Measurements from ENCODE around the gene MT1B.
"Not testable (repeated sequence)": the region's sequence is repeated elsewhere in the genome, so short reads cannot be mapped to it uniquely, and the experiment has no call there.

Gene MT1B

DNA sequence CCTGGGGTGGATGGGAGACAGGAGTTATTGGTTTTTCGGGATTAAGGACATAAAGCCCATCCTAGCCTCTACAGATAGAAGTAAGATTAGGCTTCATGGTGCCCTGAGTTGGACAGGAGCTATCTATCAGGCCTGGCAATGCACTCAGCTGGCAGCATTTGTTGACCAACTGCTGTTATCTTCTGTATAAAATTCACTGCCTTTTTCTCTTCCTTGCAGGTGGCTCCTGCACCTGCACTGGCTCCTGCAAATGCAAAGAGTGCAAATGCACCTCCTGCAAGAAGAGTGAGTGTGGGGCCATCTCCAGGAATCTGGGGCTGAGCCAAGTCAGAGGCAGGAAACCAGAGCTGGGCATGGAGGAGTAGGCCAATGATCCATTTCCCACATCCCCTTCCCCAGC lies 12.6 kb upstream of the MT1B start:
- no peak for DNase-seq

DNA sequence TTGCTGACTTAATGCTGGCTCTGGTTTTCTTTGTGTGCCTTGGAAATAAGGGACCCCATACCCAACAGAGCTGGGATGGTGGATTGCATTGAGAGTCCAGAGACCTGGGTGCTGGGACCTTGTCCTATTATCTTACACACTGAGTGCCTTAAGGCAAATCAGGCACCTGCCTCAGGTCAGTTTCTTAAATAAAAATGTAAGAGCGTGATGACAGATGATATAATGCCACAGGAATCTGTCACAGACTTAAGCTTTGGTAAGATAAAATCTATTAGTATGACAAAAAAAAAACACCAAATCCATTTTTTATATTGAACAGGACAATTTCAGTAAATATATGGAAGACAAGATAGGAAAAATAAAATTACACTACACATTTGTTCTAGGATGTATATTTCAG lies 11.6 kb upstream of the MT1B start:
- no peak for DNase-seq

DNA sequence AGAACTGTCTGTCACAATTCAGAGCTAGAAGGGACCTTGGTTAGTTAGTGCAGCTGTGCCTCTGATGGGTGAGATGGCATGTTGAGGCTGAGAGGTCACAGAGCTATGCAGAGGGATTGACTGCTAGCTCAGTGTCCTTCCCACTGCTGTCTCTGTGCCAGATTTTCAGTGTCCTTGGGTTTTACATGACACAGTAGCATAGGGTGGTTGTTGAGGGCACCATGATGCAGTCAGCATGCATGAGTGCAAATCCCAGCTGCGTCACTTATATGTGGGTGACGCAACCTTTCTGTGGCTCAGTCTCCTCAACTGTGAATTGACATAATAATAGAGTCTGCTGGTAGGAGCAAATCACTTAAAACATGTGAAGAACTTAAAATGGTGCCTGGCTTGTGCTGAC lies 10.5 kb upstream of the MT1B start:
- DNase-seq: no peak

DNA sequence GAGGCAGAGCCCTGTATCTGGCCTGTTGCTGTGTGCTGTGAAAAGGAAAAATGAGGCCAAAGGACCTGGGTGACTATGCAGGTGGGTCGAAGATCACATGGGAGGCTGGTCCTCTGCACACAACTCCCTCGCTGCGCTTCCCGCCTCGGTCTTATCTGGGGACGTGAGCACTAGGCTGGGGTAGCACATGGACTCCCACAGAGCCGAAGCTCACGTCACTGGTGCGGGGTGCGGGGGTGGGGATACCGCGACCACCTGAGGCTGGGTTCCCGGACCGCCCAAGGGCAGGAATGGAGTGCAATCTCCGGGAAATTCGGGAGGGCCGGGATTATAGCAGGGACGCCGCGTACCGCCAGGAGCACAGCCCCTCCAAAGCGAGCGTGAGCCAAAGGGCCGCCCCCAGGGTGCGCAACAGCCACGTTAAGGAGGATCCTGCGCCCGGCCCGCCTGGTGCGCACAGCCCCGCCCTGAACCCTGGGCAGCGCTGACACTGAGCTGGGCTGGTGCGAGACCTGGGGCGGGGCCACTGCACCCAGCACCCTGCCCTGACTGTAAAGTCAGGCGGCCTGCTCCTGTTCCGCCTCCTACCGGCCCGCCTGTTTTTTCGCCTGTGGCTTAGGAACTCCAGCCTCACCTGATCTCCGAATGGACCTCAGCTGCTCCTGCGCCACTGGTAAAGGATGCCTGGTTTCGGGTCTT lies 8.5 kb upstream of the MT1B start:
- peak; percentile 84 to 88 for DNase-seq

DNA sequence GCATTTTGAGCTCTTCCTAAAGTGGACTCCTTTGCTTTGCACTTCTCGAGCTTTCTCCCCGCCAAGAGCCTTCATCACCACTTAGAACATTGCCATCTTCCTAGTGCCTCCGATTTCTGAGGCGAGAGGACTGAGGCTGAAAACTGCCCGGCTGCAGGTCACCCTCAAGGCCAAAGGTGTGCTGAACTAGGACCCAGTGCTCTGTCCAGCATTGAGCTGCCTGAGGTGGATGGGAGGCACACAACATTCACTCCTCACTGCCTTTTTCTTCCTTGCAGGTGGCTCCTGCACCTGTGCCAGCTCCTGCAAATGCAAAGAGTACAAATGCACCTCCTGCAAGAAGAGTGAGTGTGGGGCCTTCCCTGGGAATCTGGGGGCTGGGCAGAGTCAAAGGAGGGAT lies 7.9 kb upstream of the MT1B start:
- no peak for DNase-seq

DNA sequence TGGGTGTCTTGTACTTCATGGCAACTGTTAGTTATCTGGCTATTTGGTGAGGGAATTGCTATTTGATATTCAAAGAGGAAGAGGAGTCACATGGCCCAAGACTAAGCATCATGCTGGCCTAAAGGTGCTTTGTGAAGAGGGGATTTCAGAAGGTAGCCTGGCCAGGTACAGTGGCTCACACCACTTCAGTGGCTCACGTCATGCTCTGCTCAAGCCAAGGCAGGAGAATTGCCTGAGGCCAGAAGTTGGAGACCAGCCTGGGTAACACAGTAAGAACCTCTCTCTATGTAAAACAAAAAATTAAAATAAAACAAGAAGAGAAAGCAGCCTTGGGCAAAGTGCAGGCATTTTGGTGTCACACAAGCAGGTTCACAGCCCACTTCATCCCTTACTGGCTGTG lies 6.4 kb upstream of the MT1B start:
- no peak for DNase-seq

DNA sequence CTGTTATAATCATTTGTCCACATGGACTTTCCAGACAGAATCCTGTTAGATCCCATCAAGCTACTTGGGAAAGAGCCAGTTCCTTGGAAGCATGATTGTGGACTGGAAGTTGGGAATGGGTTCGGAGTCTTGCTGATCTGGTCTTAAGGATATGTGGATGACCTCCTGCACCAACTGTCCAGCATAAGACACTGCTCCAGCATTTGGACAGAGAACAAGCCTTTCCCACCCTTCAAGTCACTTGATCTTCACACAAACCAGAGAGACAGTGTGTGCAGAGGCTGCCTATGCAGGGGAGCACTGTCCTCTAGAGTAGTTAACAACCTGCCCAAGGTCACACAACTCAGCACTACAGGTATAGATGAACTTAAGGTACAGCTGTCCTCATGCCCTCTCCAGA lies 5.8 kb upstream of the MT1B start:
- DNase-seq: no peak

DNA sequence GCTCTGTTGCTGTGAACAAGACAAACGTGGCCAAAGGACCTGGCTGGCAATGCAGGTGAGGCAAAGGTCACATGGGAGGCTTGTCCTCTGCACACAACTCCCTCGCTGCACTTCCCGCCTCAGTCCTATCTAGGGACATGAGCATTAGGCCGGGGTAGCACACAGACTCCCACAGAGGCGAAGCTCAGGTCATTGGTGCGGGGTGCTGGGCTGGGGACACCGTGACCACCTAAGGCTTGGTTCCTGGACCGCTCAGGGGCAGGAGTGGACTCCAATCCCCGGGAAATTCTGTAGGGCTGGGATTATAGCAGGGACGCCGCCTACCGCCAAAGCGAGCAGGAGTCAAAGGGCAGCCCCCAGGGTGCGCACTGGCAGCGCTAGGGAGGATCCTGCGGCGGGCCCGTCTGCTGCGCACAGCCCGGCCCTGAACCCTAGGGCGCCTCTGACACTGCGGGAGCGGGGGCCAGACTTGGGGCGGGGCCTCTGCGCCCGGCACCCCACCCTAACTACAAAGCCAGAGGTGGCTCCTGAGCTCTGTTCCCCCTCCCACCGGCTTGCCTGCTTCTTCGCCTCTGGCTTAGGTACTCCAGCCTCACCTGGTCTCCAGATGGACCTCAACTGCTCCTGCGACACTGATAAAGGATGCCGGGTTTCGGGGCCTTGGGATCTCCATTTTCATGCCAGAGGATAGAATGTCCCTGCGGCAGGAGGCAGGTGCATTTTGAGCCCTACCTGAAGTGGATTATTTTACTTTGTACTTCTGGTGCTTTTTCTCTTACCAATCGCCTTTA lies 3.9 kb upstream of the MT1B start:
- no peak for DNase-seq

DNA sequence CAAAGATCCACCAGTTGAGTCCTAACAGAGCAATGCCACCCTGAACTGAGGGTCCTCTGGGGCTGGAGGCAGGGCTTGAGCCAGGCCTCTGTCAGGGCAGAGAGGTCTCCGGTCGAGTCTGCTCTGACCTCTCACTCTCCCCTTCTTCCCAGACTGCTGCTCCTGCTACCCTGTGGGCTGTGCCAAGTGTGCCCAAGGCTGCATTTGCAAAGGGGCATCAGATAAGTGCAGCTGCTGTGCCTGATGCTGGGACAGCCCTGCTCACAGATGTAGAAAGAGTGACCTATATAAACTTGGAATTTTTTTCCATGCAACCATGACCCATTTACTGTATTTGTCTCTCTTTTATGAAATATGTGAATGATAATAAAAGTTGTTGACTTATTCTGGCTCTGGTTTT lies 2.4 kb upstream of the MT1B start:
- DNase-seq: no peak

DNA sequence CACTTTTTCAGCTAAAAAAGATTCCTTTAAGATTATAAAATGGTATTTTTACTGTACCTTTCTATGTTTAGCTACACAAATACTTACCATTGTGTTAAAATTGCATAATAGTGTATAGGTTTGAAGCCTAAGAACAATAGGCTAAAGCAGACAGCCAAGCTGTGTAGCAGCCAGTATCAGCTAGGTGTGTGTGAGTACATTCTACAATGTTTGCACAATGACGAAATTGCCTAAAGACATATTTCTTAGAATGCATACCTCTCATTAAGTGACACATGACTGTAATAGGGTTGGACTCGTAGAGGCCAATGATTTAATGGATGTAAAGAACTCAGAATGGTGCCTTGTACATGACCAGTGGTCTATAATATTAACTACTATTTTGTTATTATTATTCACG lies 1.9 kb upstream of the MT1B start:
- DNase-seq: no peak

DNA sequence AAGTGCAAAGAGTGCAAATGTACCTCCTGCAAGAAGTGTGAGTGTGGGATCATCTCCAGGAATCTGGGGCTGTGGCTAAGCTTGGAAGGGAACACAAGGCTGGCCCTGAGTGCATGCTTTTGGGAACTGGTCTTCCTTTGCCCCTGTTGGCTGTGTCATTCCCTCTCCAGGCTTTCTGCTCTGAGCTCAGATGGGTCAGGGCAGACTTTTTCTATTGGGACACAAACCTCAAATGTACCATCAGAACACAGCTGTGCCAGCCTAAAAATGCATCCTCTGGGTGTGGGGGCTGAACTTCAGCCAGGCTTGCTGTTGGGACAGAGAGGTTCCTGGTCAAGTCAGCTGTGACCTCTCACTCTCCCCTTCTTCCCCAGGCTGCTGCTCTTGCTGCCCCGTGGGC lies 914 bp downstream of the MT1B start:
- no peak for DNase-seq

DNA sequence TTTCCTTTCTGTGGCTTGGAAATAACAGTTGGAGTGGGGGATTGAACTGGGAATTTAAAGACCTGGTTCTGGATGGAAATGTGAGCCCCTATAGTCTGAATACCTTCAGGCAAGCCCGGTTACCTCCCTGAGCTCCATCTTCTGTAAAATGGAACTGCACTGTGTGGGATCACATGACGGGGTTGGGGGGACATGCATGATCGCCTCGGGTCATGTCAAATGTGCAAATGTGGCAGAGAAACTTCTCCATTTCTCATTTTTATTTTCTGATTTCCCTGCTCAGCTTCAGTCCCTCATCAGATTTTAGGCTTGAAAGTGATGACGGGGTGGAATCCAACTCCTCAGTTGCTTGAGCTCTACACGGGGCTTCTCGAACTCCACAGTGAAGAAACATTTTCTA lies 1.5 kb downstream of the MT1B start:
- no peak for DNase-seq

DNA sequence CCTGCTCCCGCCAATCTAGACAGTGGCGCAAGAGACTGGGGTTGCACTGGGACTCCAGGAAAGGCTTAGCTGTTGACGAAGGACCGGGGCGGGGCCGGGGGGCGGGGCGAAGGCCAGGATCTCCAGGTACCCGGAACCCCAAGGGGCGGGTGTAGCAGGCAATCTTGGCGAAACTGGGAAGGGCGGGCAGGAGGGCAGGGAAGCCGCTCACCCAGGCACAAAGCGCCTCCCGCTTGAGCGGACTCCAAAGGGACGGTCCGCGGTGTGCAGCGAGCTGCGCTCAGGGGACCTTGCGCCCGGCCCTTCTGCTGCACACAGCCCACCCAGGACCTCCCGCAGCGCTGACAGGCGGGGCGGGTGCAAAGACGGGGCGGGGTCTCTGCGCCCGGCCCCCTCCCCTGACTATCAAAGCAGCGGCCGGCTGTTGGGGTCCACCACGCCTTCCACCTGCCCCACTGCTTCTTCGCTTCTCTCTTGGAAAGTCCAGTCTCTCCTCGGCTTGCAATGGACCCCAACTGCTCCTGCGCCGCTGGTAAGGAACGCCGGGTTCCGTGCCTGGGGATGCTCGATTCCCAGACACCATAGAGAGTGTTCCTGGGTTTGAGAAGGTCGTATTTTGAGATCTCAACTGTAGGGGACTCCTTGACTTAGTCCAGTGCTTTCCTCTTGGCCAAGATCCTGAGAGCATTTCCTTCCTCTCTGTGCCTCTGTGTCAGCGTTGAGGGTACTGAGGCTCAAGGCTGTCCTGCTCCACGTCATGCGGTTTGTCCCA lies 6.1 kb downstream of the MT1B start, which contains the start of gene MT1F:
MT1F (plus strand) TSS at position 405 of the 772 bp plus-strand sequence; CDS start at position 505, 100 bp downstream.
- DNase-seq: peak; percentile 85 to 86

DNA sequence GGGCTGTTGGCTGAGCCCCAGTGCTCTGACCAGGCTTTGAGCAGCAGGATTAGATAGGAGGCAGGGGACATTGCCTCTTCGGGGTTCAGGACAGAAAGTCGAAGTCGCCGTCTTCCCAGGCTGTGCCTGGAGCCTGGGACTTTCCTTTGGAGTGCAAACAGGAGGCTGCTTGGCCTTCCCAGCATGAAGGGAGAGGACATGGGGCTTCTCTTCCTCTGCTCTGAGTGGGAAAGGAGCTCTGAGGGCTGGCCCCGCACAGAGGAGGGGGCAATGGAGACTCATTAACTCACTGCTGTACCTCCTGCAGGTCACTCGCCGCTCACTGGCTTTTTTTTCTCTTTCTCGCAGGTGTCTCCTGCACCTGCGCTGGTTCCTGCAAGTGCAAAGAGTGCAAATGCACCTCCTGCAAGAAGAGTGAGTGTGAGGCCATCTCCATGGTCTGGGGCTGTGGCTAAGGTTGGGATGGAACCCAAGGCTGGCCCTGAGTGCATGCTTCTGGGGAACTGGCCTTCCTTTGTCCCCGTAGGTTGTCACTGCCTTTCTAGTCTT lies 6.7 kb downstream of the MT1B start:
- DNase-seq: no peak

DNA sequence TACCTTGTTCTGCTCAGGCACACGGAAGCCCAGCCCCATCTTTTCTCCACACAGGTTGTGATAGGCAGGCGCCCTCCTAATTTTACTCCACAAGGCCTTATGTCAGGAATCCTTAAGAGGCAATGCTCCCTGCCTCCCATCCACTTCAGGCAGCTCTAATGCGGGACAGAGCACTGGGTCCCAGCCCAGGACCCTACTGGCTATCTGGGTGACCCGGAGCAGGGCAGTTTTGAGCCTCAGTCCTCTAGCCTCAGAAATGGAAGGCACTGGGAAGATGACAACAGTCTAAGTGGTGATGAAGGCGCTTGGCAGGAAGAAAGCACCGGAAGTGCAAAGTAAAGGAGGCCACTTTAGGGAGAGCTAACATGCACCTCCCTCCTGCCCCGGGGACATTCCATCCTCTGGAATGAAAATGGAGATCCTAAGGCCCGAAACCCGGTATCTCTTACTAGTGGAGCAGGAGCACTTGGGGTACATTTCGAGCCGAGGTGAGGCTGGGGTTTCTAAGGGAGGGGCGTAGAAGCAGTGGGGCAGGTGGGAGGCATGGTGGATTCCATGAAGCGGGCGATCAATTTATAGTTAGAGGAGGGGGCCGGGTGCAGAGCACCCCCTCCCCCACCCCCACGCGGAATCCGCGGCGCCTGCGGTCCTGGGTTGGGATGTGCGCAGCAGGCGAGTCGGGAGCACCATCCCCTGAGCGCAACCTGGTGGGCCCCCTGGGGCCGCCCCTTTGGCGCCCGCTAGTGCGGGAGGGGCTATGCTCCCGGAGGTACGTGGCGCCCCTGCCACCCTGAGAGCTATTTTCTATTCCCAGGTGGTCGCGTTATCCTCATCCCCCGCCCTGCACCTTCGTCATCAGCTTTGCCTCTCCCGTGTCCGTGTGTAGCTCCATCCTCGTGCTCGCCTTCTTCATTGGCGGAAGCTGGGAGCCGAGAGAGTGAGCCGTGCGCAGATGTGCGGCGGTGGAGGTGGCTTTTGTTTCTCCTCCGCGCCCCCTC lies 11.0 kb downstream of the MT1B start:
- peak; percentile 60 to 67 for DNase-seq

DNA sequence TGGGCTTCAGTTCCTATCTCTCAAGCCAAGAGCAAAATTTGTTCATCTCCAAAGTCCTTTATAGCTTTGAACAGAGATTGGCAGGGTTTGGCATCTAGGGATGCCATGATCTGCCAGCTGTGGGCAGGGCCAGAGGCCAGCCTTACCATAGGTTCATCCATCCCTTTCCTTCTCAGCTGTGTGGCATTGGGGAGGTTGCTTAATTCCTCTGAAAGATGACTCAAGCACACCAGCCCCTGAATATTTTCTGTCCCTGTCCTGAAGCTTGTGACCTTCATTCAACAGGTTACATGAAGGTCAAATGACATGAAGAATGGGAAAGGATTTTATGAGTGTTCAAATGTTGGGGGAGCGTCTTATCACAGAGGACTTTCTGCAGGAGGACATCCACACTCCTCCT lies 12.8 kb downstream of the MT1B start:
- no peak for DNase-seq

DNA sequence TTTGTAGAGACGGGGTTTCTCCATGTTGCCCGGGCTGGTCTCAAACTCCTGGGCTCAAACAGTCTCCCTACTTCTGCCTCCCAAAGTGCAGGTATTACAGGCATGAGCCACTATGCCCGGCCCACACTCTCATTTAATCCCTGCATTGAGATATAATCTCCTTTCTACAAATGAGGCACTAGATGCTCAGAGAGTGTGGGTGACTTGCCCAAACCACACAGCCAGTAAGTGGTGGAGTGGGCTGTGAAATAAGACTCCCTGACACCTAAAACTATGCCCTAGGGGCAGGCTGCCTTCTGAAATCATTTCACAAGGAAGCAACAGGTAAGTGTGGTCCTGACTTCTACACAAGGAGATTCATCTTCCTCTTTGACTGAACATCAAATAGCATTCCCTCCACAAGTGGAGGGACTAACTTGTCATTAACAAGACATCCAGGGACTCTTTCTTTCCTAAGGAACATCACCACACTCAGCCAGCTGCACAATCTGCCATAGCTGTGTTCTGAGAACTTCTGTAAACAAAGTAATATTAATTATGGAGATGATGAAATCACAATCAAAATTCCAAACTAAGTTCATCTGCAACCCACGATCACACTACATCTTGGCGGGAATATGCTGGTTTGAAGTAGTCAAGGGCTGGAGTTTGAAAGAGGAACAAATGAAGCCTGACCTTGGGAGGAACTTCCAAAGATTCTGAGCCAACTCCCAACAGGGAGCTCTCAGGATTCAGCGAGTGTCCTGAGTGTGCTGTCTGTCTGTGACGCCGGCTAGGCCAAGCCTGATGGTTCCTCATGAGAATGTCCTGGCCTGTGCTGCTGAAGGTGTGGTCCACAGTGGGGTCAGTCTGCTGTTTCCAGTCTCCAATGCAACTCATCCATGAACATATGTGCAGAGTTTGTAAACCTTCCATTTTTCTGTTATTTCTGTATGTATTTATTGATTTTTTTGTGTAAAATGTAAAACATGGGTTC lies 13.9 kb downstream of the MT1B start:
- DNase-seq: not testable (repeated sequence)

DNA sequence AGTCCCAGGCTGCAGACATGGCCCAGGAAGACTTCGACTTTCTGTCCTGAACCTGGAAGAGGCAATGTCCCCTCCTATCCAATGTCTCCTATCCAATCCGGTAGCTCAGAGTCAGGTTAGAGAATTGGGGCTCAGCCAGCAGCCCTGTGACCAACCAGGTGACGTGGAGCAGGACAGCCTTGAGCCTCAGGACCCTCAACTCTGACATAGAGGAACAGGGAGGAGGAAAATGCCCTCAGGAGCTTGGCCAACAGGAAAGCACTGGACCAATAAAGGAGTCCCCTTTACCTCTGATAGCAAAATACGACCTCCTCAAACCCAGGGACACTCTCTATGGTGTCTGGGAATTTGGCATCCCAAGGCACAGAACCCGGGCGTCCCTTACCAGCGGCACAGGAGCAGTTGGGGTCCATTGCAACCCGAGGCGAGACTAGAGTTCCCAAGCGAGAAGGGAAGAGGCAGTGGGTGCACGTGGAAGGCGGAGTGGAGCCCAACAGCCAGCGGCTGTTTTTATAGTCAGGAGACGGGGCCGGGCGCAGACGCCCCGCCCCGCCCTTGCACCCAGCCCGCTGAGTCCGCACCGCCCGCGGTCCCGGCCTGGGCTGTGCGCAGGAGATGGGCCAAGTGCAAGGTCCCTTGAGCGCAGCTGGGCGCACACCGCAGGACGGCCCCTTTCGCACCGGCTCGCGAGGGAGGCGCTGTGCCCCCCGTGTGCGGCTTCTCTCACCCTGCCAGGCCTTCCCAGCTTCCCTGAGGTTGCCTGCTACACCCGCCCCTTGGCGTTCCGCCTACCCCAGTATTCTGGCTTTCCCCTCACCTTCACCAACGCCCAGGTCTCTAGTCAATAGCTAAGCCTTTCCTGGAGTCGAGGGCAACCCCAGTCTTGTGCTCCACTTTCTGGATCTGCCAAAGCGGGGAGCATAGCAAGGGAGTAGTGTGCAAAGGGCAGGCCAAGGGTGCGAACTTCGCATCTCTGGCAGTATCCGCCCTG lies 16.2 kb downstream of the MT1B start, which contains the start of gene MT1G:
MT1G (minus strand) TSS at position 485 of the 991 bp plus-strand sequence; CDS start at position 413, 72 bp downstream.
- DNase-seq: peak; percentile 60 to 69
